ENCODE data around the gene NR1H4. TPM values are rescaled to one million over a fixed set of nuclear protein-coding genes. Genes with fewer than 3 reads are reported as not detected.
A peak's percentile ranks its signal among the peaks of the same experiment; 100 is the strongest.

NR1H4 gene
- polyA plus RNA-seq, 3 donors = not detected

- intact Hi-C loops (cut with micrococcal nuclease) = no loop called here
- Histone ChIP-seq H3K27ac (ENCODE audit: low read depth in 1 of 2, low read length in 2 of 2) (no peak overlapping the region), H2AFZ (ENCODE audit: insufficient read depth, low read depth, low read length, poor library complexity, severe bottlenecking) (no peak overlapping the region), H3K9ac (ENCODE audit: insufficient read depth, low read length, poor library complexity, severe bottlenecking) (no peak overlapping the region), H4K20me1 (ENCODE audit: insufficient read depth, low read length) (no peaks in the 10 kb centered on the region), H3K4me2 (replicated peaks; ENCODE audit: extremely low read depth, low read length, poor library complexity, severe bottlenecking) (no peak overlapping the region), H3K36me3 (replicated peaks in 1 of 2; ENCODE audit: control insufficient read depth in 1 of 2, insufficient read depth in 2 of 2, low read length in 2 of 2) (no peaks in the 10 kb centered on the region), H3K9me3 (replicated peaks in 1 of 2; ENCODE audit: control insufficient read depth in 1 of 2, insufficient read depth in 1 of 2, low read length in 2 of 2) (no peaks in the 10 kb centered on the region), H3K27me3 (ENCODE audit: control insufficient read depth in 2 of 2, insufficient read depth in 2 of 2, low read length in 2 of 2) (no peaks in the 10 kb centered on the region), H3K4me1 (ENCODE audit: control insufficient read depth in 1 of 2, insufficient read depth in 2 of 2, low read length in 2 of 2) (no peaks in the 10 kb centered on the region), H3K79me2 (ENCODE audit: insufficient read depth, low read length) (no peaks in the 10 kb centered on the region), H3K4me3 (replicated peaks in 1 of 3; ENCODE audit: low read depth in 2 of 3, low read length in 3 of 3) (no peak overlapping the region)
- Mint-ChIP-seq H3K9me3 (peaks cover 0 to 2% (median 0%) of the 10 kb centered on the region in 7 donors), H3K4me3 (no peak overlapping the region), H3K27ac (no peak overlapping the region), H3K36me3 (no peaks in the 10 kb centered on the region), H3K27me3 (ENCODE audit: low read depth in 3 of 3) (peaks cover 6 to 8% (median 7%) of the 10 kb centered on the region in 3 donors), H3K4me1 (no peaks in the 10 kb centered on the region)
- no CpG with 5 or more reads among the region's 4 CpGs for WGBS (ENCODE audit: insufficient coverage)
- TF ChIP-seq CTCF (IDR thresholded peaks at IDR 0.05) = no peak
- DNase-seq = no peak
These were observed 70.5 kb downstream of the NR1H4 start for GRCh38 chr12:100544165-100544564.

DNA sequence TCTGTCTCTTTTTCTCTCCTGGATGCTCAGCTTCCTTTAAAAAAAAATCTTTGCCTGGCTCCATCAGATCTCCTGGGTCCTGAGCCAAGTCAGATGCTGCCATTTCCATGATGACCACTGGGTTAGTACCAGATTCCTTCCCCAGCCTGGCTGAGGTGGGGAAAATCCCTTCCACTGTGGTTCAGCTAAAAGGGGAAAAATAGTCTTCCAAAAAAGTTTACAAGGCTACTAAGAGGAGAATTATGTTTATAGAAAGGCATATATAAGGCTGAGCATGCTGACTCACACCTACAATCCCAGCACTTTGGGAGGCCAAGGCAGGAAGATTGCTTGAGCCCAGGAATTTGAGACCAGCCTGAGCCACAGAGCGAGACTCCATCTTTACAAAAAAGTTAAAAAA lies 71.4 kb downstream of the NR1H4 start:
- no peak for DNase-seq
- Mint-ChIP-seq H3K27ac (peak overlapping the region in 1 of 7 donors; percentile 48), H3K36me3 (no peaks in the 10 kb centered on the region), H3K4me1 (no peaks in the 10 kb centered on the region), H3K4me3 (peak overlapping the region in 1 of 2 donors; percentile 37), H3K27me3 (ENCODE audit: low read depth in 3 of 3) (peaks cover 4 to 10% (median 6%) of the 10 kb centered on the region in 3 donors), H3K9me3 (peaks cover 0 to 2% (median 0%) of the 10 kb centered on the region in 7 donors)
- Histone ChIP-seq H3K79me2 (ENCODE audit: insufficient read depth, low read length) (no peaks in the 10 kb centered on the region), H3K27me3 (ENCODE audit: control insufficient read depth in 2 of 2, insufficient read depth in 2 of 2, low read length in 2 of 2) (no peaks in the 10 kb centered on the region), H2AFZ (ENCODE audit: insufficient read depth, low read depth, low read length, poor library complexity, severe bottlenecking) (no peak overlapping the region), H3K4me3 (replicated peaks in 1 of 3; ENCODE audit: low read depth in 2 of 3, low read length in 3 of 3) (no peak overlapping the region), H3K9me3 (replicated peaks in 1 of 2; ENCODE audit: control insufficient read depth in 1 of 2, insufficient read depth in 1 of 2, low read length in 2 of 2) (no peaks in the 10 kb centered on the region), H3K9ac (ENCODE audit: insufficient read depth, low read length, poor library complexity, severe bottlenecking) (no peak overlapping the region), H3K4me1 (ENCODE audit: control insufficient read depth in 1 of 2, insufficient read depth in 2 of 2, low read length in 2 of 2) (no peaks in the 10 kb centered on the region), H3K36me3 (replicated peaks in 1 of 2; ENCODE audit: control insufficient read depth in 1 of 2, insufficient read depth in 2 of 2, low read length in 2 of 2) (no peaks in the 10 kb centered on the region), H3K4me2 (replicated peaks; ENCODE audit: extremely low read depth, low read length, poor library complexity, severe bottlenecking) (no peak overlapping the region), H3K27ac (ENCODE audit: low read depth in 1 of 2, low read length in 2 of 2) (no peak overlapping the region), H4K20me1 (ENCODE audit: insufficient read depth, low read length) (no peaks in the 10 kb centered on the region)
- TF ChIP-seq CTCF (IDR thresholded peaks at IDR 0.05) = no peak
- WGBS (ENCODE audit: insufficient coverage) = no CpG with 5 or more reads among the region's 1 CpG
- intact Hi-C loops (cut with micrococcal nuclease) = no loop called here
